H1 (cell line): ENCODE measurements around the gene NUP210. TPM values are rescaled to one million over a fixed set of nuclear protein-coding genes. Genes with fewer than 3 reads are reported as not detected.

Source experiments
- CTCF ChIA-PET: fragments of 300-600 bp; sonication (Branson Sonifier 250); formaldehyde crosslinking; loops from one replicate; lab custom pipeline; 2021; ENCODE audit not compliant: partially characterized antibody; lab: Charles Lee
- POLR2A ChIA-PET: fragments of 300-600 bp; sonication (Branson Sonifier 250); formaldehyde crosslinking; loops from one replicate; lab custom pipeline; 2021; ENCODE audit warnings: inconsistent platforms; ENCODE audit not compliant: partially characterized antibody; lab: Charles Lee
- DNase-seq, 2 experiments: peaks; one replicate each; pipeline versions ENCODE4 v3.0.0 to v3.0.0-alpha.2; 2010 to 2022; ENCODE audit warnings: low spot score in 2 of 2, low read depth in 1 of 2, mixed read lengths in 1 of 2
- FAIRE-seq: peaks from 2 replicates; lab custom pipeline; 2011; peaks lifted over from hg19 to GRCh38; lab: Jason Lieb, UNC
- H2AFZ ChIP-seq: 2 replicates; pipeline ENCODE4 v1.8.1; 2012; ENCODE audit warnings: low read length, inconsistent platforms
- H2AK5ac ChIP-seq: 2 replicates; pipeline ENCODE4 v1.6.1; 2013; ENCODE audit warnings: low read depth, low read length
- H2BK120ac ChIP-seq: replicated peaks from 2 replicates; pipeline ENCODE3; 2013; ENCODE audit warnings: low read depth, low read length, inconsistent platforms
- H2BK12ac ChIP-seq: 2 replicates; pipeline ENCODE4 v1.6.1; 2013; ENCODE audit warnings: low read depth, low read length
- H2BK15ac ChIP-seq: 2 replicates; pipeline ENCODE4 v1.6.1; 2013; ENCODE audit warnings: low read length
- H2BK20ac ChIP-seq: 2 replicates; pipeline ENCODE4 v1.6.1; 2013; ENCODE audit warnings: low read length
- H2BK5ac ChIP-seq: 2 replicates; pipeline ENCODE4 v1.6.1; 2013; ENCODE audit warnings: low read depth, low read length
- H3K14ac ChIP-seq: 2 replicates; pipeline ENCODE4 v1.6.1; 2013; ENCODE audit warnings: inconsistent platforms; ENCODE audit not compliant: insufficient read length
- H3K18ac ChIP-seq: 2 replicates; pipeline ENCODE4 v1.6.1; 2013; ENCODE audit warnings: low read length; ENCODE audit errors: extremely low read depth
- H3K23ac ChIP-seq: 2 replicates; pipeline ENCODE4 v1.6.1; 2013; ENCODE audit warnings: inconsistent platforms; ENCODE audit not compliant: insufficient read length
- H3K23me2 ChIP-seq: 2 replicates; pipeline ENCODE4 v1.6.1; 2013; ENCODE audit warnings: low read depth, low read length
- H3K27ac ChIP-seq: 2 replicates; pipeline ENCODE4 v1.6.1; 2011; ENCODE audit warnings: low read depth, low read length, inconsistent platforms
- H3K27me3 ChIP-seq, 4 experiments: replicated peaks in 1 of 4; 1 replicate in 1 of 4; 2 replicates in 3 of 4; pipeline versions ENCODE4 v1.6.1 to v1.8.1; 2011 to 2013; ENCODE audit warnings: low read length in 3 of 4, mild to moderate bottlenecking in 3 of 4, inconsistent platforms in 2 of 4, mixed read lengths in 2 of 4, moderate library complexity in 1 of 4; ENCODE audit not compliant: control insufficient read depth in 3 of 4, insufficient read depth in 3 of 4; ENCODE audit errors: extremely low read depth in 1 of 4
- H3K36me3 ChIP-seq, 4 experiments: 2 replicates each; pipeline versions ENCODE4 v1.6.1 to v1.8.1; 2011 to 2013; ENCODE audit warnings: mild to moderate bottlenecking in 4 of 4, low read length in 3 of 4, moderate library complexity in 2 of 4, control low read depth in 1 of 4, inconsistent platforms in 1 of 4; ENCODE audit not compliant: insufficient read depth in 4 of 4, control insufficient read depth in 2 of 4
- H3K4ac ChIP-seq: replicated peaks from 2 replicates; pipeline ENCODE3; 2013; ENCODE audit warnings: low read length, low read depth, mixed read lengths, inconsistent platforms; ENCODE audit not compliant: insufficient read length
- H3K4me1 ChIP-seq, 4 experiments: replicated peaks in 1 of 4; 1 replicate in 1 of 4; 2 replicates in 3 of 4; pipeline versions ENCODE4 v1.6.1 to v1.8.1; 2011 to 2013; ENCODE audit warnings: low read length in 3 of 4, inconsistent platforms in 2 of 4, mixed read lengths in 1 of 4; ENCODE audit not compliant: insufficient read depth in 4 of 4, control insufficient read depth in 3 of 4
- H3K4me2 ChIP-seq, 2 experiments: 2 replicates each; pipeline versions ENCODE4 v1.6.1 to v1.8.1; 2011 to 2013; ENCODE audit warnings: low read depth in 2 of 2, low read length in 2 of 2, control low read depth in 1 of 2, inconsistent platforms in 1 of 2, mild to moderate bottlenecking in 1 of 2; ENCODE audit not compliant: insufficient read depth in 1 of 2
- H3K4me3 ChIP-seq, 4 experiments: fragments of 200-600, 300-600 bp in 1 of 4; sonication (generic), shearing (Covaris generic), sonication (Bioruptor Twin) in 1 of 4; 2 replicates each; pipeline versions ENCODE4 v1.5.1 to v1.8.1; 2011 to 2016; ENCODE audit warnings: low read length in 4 of 4, low read depth in 3 of 4, control low read depth in 2 of 4, inconsistent platforms in 2 of 4, mild to moderate bottlenecking in 2 of 4, mixed read lengths in 1 of 4, moderate library complexity in 1 of 4; ENCODE audit not compliant: insufficient read depth in 2 of 4; ENCODE audit errors: extremely low read depth in 1 of 4
- H3K56ac ChIP-seq: replicated peaks from 2 replicates; pipeline ENCODE3; 2013; ENCODE audit warnings: low read depth, mild to moderate bottlenecking, mixed read lengths, low read length, inconsistent platforms; ENCODE audit not compliant: insufficient read length
- H3K79me1 ChIP-seq: 2 replicates; pipeline ENCODE4 v1.6.1; 2013; ENCODE audit warnings: low read depth, low read length, control low read depth
- H3K79me2 ChIP-seq, 2 experiments: 2 replicates each; pipeline versions ENCODE4 v1.6.1 to v1.8.1; 2012 to 2013; ENCODE audit warnings: low read length in 2 of 2, mild to moderate bottlenecking in 2 of 2, inconsistent platforms in 1 of 2; ENCODE audit not compliant: insufficient read depth in 2 of 2, control insufficient read depth in 1 of 2
- H3K9ac ChIP-seq, 4 experiments: replicated peaks in 1 of 4; 1 replicate in 1 of 4; 2 replicates in 3 of 4; pipeline versions ENCODE4 v1.6.1 to v1.8.1; 2011 to 2013; ENCODE audit warnings: low read depth in 3 of 4, low read length in 3 of 4, control low read depth in 2 of 4, mild to moderate bottlenecking in 2 of 4, moderate library complexity in 2 of 4, inconsistent platforms in 1 of 4; ENCODE audit errors: extremely low read depth in 1 of 4
- H3K9me3 ChIP-seq, 2 experiments: 2 replicates each; pipeline versions ENCODE4 v1.6.1 to v1.8.1; 2012 to 2013; ENCODE audit warnings: mild to moderate bottlenecking in 2 of 2, moderate library complexity in 2 of 2, control low read depth in 1 of 2, inconsistent platforms in 1 of 2, low read depth in 1 of 2, low read length in 1 of 2, mixed read lengths in 1 of 2; ENCODE audit not compliant: insufficient read depth in 2 of 2
- H4K20me1 ChIP-seq, 2 experiments: replicated peaks in 1 of 2; 2 replicates each; pipeline versions ENCODE3 to v1.8.1; 2011 to 2013; ENCODE audit warnings: inconsistent platforms in 2 of 2, low read length in 2 of 2, mild to moderate bottlenecking in 1 of 2; ENCODE audit not compliant: insufficient read depth in 2 of 2, control insufficient read depth in 1 of 2
- H4K5ac ChIP-seq: 2 replicates; pipeline ENCODE4 v1.6.1; 2013; ENCODE audit warnings: low read length, low read depth, mixed read lengths, inconsistent platforms; ENCODE audit not compliant: insufficient read length
- H4K8ac ChIP-seq: 2 replicates; pipeline ENCODE4 v1.8.0; 2013; ENCODE audit warnings: mild to moderate bottlenecking, moderate library complexity, low read length, inconsistent platforms; ENCODE audit not compliant: insufficient read depth; ENCODE audit errors: extremely low read depth
- H4K91ac ChIP-seq: replicated peaks from 2 replicates; pipeline ENCODE3; 2013; ENCODE audit warnings: low read length, mixed read lengths, inconsistent platforms; ENCODE audit not compliant: insufficient read length
- CBX8 ChIP-seq: fragments of 300-800, 300-1000 bp; sonication (generic); IDR thresholded peaks from 2 replicates; pipeline ENCODE4 v1.7.1; 2016; ENCODE audit warnings: low read depth, low read length, borderline replicate concordance
- E2F6 ChIP-seq: IDR thresholded peaks from 2 replicates; pipeline ENCODE4 v1.6.1; 2012; ENCODE audit warnings: inconsistent platforms
- GTF2F1 ChIP-seq: IDR thresholded peaks from 2 replicates; pipeline ENCODE4 v1.6.1; 2012; ENCODE audit warnings: low read depth, low read length, improper control_type of control experiment, borderline replicate concordance
- NRF1 ChIP-seq: IDR thresholded peaks from 2 replicates; pipeline ENCODE4 v1.6.1; 2011; ENCODE audit warnings: mild to moderate bottlenecking, low read depth, low read length, improper control_type of control experiment
- RAD21 ChIP-seq, 2 experiments: IDR thresholded peaks in 1 of 2; conservative IDR thresholded peaks in 1 of 2; 2 replicates each; pipeline ENCODE4 v1.6.1; 2011; ENCODE audit warnings: low read depth in 2 of 2, low read length in 2 of 2, improper control_type of control experiment in 1 of 2, inconsistent platforms in 1 of 2, mild to moderate bottlenecking in 1 of 2, moderate library complexity in 1 of 2
- SAP30 ChIP-seq: fragments of 300-600 bp; sonication (generic); IDR thresholded peaks from 2 replicates; pipeline ENCODE4 v1.7.1; 2012; ENCODE audit warnings: low read length, moderate library complexity, mild to moderate bottlenecking, inconsistent platforms; ENCODE audit not compliant: insufficient read depth, insufficient replicate concordance
- SRF ChIP-seq: IDR thresholded peaks from 2 replicates; pipeline ENCODE4 v1.6.1; 2011; ENCODE audit warnings: mild to moderate bottlenecking, low read depth, low read length, moderate library complexity
- ZNF274 ChIP-seq: IDR thresholded peaks from 2 replicates; pipeline ENCODE4 v1.7.0; 2012; ENCODE audit warnings: low read length, borderline replicate concordance; ENCODE audit errors: extremely low read depth
- WGBS, 2 experiments: shearing (Covaris generic) in 1 of 2; methylation state at CpG; one replicate each; pipeline versions ENCODE4 v1.1.6 to v1.1.7; 2013 to 2015; ENCODE audit warnings: low lambda C conversion rate in 2 of 2, mixed read lengths in 2 of 2, inconsistent platforms in 1 of 2, low coverage in 1 of 2, missing lambda C conversion rate in 1 of 2; ENCODE audit not compliant: insufficient replicate concordance in 2 of 2, insufficient coverage in 1 of 2, insufficient read length in 1 of 2; ENCODE audit errors: extremely low coverage in 1 of 2, missing lambda C conversion rate in 1 of 2; 5-methylcytosine and 5-hydroxymethylcytosine counted together
- polyA plus RNA-seq, 7 experiments: library from polyadenylated mRNA; depleted of rRNA in 3 of 7; stranded (reverse) in 5 of 7; unstranded in 2 of 7; fragments of >200 nt in 5 of 7; fragments of 200-250 nt in 2 of 7; gene quantifications; 1 replicate in 5 of 7; 2 replicates in 1 of 7; 4 replicates in 1 of 7; pipeline versions ENCODE4 v1.2.1 to v1.2.3, GENCODE V29; 2011 to 2013; ENCODE audit warnings: missing spikeins in 2 of 7, mixed read lengths in 2 of 7
- total RNA-seq: library from RNA; stranded (reverse); fragmentation: NEBNext Ultra II Directional; extraction: Animal tissue kit (Norgen Biotek cat#: 25700); gene quantifications from 2 replicates; pipeline ENCODE4 v1.2.1, GENCODE V29; 2021

NUP210 gene
- total and polyA plus RNA-seq, 2 of the 8 experiments (the other 6 are each of a cell fraction or from before 2014, with no cell fraction given): 51.0 to 53.7 TPM

GRCh38 chr3:13417166-13417947 is 2.8 kb downstream of the NUP210 start:
- DNase-seq: no peak
- Histone ChIP-seq H2BK12ac (no peak overlapping the region), H3K4ac (no peak overlapping the region), H3K36me3 (no peaks in the 10 kb centered on the region), H3K23me2 (peaks cover 10% of the 10 kb centered on the region; the same call in 1 of the 2 replicates), H4K5ac (no peak overlapping the region), H2BK5ac (no peak overlapping the region), H3K79me2 (peaks cover 0 to 51% of the 10 kb centered on the region in 2 experiments; a peak in 3 of 4 replicates), H3K27ac (no peak overlapping the region), H3K4me3 (no peak overlapping the region), H4K91ac (no peak overlapping the region), H4K20me1 (peaks cover 12 to 21% of the 10 kb centered on the region in 2 experiments), H2BK120ac (no peak overlapping the region), H3K4me1 (peaks cover 7 to 18% (median 12%) of the 10 kb centered on the region in 4 experiments), H3K9ac (no peak overlapping the region; a peak in 1 of 7 replicates), H3K56ac (no peak overlapping the region), H3K27me3 (peaks cover 0 to 8% (median 0%) of the 10 kb centered on the region in 4 experiments; a peak in 4 of 7 replicates), H3K14ac (no peak overlapping the region), H3K4me2 (no peak overlapping the region), H4K8ac (no peak overlapping the region), H3K9me3 (no peaks in the 10 kb centered on the region), H3K23ac (no peak overlapping the region), H2AFZ (no peak overlapping the region), H2BK15ac (no peak overlapping the region), H3K79me1 (peaks cover 7% of the 10 kb centered on the region; the same call in 1 of the 2 replicates), H2AK5ac (no peak overlapping the region), H3K18ac (no peak overlapping the region), H2BK20ac (no peak overlapping the region)
- WGBS, 2 experiments: 87% methylated on average over 6 of the region's 6 CpGs; no CpG with 5 or more reads in 1 of the 2 experiments
- POLR2A ChIA-PET: interaction anchor here (1.3 to 2.0 kb wide), 4 partner anchors 12 to 32 kb away, joined by 3 to 4 read pairs (median 4); no protein-coding TSS in a partner anchor
- CTCF ChIA-PET: interaction anchor here (0.7 to 7.4 kb wide), 29 partner anchors 8 to 341 kb away, joined by 3 to 77 read pairs (median 6); partner anchors contain the start of gene HDAC11
- no peak for FAIRE-seq
- TF ChIP-seq ZNF274 (no peak), CBX8 (no peak), SAP30 (no peak), GTF2F1 (no peak), E2F6 (no peak), RAD21 (IDR thresholded peaks at IDR 0.05 in 1 of 2, conservative IDR thresholded peaks at IDR 0.05 in 1 of 2; ENCODE audit: low read depth in 2 of 2, low read length in 2 of 2) (no peak), NRF1 (no peak), SRF (no peak)
